Astrocyte of the hippocampus (primary cell): ENCODE results near the gene RNF123.
"Not testable (repeated sequence)": the region's sequence is repeated elsewhere in the genome, so short reads cannot be mapped to it uniquely, and the experiment has no call there.

Source experiments
- DNase-seq: peaks from one replicate; pipeline ENCODE4 v3.0.0; 2011; ENCODE audit warnings: low read depth, low spot score

Gene RNF123

DNA sequence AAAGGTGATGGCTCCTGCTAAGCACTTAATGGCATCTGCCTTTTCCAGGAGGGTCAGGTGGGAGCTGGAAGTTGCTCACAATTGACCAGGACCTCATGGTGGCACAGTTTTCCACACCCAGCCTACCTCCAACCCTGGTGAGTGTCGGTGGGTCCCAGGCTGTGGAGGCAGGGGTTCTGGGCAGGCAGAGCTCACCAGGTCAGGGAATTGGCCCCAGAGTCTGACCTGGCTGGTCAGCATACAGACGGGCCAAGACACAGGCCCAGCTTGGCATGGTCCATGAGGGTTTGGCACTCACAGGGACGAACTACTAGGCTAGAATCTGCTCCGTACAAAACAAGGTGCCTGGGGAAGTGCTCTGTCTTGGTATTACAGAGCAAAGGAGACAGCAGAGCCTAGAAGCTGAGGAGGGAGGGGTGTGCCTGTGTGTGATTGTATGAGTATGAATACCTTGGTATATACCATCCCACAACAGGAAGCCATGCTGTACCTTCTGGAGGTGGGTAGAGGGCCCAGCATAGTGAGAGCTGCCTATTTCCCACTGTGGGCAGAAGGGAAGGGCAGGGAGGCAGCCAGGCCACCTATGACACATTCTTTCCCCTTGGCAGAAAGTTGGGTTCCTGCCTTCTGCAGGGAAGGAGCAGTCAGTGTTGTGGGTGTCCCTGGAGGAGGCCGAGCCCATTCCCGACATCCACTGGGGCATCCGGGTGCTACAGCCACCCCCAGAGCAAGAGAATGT, 8.7 kb upstream of the RNF123 start:
- DNase-seq = no peak

DNA sequence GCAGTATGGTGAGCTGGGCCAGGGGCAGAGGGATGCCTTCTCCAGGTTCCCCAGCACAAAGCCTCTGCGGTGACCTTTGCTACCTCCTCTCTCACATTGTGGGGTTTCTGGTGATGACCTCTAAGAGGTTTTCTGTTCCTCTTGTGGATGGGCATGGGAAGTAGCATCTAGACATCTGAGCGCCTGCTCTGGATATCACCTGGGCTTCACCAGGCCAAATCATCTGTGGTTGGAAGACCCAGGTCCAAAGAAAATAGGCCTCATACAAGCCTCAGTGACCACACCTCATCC, 8.2 kb upstream of the RNF123 start:
- no peak for DNase-seq

DNA sequence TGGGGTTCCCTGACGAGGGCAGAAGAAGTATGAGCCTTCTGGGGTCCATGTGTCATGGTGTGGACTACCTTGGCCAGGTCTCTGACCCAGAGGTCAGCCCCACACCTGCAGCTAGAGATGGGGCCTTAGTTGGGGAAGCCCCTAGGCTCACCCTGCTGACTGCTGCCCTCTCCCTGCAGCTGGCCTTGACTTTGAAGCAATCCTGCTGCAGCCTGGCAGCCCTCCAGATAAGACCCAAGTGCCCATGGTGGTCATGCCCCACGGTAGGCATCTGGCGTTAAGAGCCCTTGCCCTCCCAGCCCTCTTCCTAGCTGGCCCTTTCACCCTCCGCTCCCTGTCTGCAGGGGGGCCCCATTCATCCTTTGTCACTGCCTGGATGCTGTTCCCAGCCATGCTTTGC, 7.8 kb upstream of the RNF123 start:
- DNase-seq = no peak

DNA sequence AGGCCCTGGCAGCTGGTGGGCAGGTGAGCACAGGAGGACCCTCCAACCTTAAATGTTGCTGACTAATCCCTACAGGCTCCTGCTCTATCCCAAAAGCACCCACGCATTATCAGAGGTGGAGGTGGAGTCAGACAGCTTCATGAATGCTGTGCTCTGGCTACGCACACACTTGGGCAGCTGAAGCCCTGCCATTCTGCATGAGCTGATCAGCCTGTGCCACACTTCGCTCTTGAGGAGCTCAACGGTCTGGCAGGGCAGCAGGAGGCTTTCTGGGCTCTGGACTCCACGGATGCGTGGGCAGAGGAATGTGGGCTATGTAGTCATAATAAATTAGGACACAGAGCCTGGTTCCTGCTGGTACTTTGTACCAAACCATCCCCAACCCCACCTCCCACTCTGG, 6.2 kb upstream of the RNF123 start:
- DNase-seq = no peak

DNA sequence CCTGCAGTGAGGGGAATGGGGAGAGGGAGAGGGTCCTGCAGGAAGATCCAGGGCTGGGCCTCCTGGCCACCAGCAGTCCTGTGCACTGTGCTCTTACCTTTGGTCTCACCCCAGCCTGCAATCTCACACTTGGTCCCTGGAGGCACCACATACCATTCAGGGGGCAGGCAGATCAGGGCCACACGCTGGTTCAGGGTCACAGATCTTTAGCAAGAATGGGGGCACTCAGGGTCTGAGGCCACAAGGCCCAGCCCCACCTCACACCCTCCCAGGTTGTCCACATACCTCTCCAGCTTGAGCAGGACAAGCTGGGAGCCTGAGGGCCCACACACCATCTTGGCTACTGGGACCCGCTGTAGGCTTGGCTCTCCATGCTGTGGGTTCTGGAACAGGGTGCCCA, 4.9 kb upstream of the RNF123 start:
- not testable (repeated sequence) for DNase-seq

DNA sequence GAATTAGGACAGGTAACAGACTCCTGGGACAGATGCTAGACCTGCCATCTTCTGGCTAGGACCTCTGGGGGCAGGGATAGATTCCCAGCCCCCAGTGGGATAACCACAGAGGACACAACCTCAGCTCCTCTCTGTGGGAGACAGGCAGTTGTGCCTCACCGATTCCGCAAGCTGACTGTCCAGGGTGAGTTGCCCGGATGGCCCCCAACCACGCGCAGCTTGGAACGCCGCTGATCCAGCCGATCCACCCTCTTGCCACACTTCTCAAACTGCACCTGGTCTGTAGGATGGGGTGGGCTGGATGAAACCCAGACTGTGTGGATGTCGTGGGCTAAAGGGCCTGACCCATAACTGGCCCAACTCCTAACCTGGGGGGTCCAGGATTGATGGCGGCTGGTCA, 4.3 kb upstream of the RNF123 start:
- DNase-seq = not testable (repeated sequence)

DNA sequence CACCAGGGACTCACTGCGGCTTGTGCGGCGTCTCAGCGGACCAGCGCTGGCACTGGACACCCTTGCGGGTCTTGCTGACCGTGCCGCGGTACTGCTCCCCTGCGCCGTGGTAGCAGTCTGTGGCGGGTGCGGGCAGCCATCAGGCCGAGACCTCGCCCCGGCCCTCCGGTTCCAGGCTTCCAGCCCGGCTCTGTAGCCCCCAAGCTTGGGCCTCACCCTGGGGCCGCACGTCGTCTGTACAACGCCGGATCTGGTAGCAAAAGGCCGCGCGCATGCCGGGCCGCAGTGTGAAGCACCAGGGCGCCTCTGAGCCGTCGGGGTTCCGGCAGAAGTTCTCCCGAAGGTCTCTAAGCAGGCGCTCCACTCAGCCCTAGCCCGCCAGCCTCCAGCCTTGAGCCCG, 3.5 kb upstream of the RNF123 start:
- not testable (repeated sequence) for DNase-seq

DNA sequence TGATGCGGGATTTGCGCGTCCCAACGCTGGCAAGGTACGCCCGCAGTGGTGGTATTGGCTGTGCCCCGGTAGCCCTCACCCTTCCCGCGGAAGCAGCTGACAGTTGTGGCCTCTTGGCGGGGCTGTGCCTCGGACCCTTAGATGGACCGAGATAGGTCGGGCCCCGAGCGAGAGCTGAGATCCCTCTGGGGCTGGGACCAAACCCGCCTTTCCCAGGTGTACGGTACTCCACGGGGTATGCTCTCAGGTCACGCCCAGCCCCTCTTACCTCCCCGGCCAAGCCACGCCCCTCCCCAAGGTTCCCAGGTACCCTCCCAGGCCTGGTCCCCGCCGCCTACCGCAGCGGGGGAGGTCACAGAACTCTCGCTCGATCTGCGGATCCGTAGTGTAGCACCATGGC, 3.0 kb upstream of the RNF123 start:
- DNase-seq = not testable (repeated sequence)

DNA sequence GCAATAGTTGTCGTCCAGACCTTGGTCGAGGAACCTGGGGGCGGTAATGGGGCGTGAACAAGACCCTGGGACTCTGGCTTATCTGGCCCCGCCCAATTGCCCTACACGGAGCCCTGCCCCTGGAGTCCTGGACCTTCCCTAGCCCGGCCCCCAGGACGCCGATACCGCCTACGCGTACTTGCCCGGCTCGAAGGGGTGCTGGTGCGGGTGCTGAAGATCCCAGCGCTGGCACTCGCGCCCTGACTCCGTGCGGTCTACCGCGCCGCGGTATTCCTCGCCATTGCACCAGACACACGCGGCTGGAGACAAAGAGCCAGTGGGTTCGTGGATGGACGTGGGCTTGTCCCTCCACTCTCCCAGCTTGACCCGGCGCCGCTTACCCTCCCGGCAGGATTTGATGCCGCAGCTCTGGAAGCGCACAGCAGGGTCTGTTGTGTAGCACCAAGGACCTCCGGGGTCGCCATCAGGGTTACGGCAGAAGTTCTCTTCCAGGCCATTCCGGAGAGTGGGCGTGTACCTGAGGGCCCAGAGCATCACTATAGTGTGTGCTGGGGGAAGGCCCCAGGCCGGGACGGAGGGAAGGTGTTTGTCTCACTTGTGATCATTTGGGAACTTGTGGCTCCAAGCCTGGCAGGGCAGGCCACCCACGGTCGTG, 2.5 kb upstream of the RNF123 start:
- peak; percentile 67 for DNase-seq

DNA sequence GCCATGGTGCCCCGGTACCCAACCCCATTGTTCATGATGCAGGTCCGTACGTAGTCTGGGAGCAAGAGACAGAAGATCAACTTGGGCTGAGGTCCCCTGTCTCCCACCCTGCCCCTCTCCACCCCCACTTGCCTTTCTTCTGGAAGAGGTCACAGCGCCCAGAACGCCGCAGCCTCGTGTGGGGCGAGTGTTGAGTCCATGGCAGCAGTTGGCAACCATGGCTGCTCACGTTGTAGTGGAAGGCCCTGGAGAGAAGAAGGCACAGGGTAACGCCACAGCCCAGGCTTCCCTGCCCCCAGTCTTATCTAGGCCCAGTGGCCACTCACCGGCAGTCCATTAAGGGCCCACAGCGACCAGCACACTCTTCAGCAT, 1.9 kb upstream of the RNF123 start:
- not testable (repeated sequence) for DNase-seq

DNA sequence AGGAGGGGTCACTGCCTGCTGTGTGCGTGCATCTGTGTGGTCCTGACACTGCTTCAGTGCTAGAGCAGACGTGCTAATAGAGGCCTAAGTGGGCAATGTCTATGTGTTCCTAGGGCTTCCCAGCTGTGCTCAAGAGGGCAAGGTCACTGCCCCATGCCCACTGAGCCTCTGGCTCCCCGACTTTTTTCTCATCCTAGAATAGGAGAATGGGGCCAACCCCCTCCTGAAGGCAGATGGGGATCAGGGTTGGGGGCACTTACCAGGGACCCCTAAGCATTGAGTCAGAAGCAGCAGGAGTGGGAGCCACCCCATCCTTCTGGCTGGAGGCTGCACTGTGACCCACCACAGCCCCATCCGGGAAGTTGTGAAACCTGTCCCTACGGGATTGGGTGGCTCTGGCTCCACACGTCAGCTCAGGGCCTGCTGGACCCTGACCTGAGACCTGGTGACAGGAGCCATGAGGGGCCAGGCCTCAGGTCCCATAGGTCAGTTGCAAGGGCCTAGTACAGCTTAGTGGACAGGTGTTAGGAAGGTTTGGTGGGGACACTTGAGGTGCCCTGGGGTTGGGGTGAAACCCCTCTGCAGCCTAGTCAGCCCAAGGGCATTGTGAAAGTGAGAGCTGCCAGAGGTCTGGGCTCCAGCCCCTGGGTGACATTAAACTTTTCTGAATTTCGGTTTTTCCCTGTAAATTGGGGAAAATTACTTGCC, 865 bp upstream of the RNF123 start:
- not testable (repeated sequence) for DNase-seq

DNA sequence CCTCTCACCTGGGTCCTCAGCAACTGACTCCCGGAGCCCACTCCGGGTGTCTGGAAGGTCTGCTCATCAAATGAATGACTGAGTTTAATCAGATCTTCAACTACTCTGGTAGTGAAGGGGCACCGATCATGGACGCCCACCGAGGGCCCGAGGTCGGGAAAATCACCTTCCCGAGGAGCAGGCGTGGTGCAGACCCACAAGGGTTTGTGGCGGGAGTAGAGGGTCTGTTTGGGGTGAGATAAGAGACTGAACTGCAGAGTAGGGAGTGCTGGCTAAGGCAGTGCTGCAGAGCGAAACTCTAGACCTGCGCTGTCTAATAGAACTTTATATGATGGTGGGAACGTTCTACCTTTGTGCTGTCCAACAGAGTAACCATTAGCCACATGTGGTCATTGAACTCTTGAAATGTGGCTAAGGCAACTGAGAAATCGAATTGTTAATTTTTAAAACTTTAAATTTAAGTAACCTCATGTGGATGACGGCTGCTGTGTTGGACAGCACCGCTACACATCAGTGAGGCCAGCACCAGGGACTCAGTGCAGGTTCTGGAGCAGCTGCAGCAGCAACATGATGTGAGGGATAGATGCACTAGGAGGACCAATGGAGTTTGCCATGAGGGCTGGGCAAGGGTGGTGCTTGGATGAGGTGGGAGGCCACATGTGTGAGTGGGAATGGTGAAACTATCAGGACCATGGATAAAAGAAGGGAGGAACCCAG, 709 bp downstream of the RNF123 start:
- DNase-seq = not testable (repeated sequence)

DNA sequence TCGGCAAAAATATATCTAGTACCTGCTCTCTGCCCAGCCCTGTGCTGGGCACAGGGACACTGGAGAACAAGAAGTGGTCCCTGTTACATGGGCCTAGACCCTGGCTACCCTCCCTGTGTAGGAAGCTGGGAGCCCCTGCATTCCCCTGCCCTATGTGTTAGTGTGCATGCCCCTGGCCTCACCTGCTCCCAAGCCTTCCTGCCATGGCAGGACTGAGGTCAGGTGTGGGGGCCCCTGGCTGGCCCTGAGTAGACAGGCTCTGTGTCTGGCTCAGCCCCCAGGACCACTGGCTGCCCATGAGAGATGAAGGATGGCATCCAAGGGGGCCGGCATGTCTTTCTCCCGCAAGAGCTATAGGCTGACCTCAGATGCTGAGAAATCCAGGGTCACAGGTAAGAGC, 1.5 kb downstream of the RNF123 start:
- DNase-seq = not testable (repeated sequence)

DNA sequence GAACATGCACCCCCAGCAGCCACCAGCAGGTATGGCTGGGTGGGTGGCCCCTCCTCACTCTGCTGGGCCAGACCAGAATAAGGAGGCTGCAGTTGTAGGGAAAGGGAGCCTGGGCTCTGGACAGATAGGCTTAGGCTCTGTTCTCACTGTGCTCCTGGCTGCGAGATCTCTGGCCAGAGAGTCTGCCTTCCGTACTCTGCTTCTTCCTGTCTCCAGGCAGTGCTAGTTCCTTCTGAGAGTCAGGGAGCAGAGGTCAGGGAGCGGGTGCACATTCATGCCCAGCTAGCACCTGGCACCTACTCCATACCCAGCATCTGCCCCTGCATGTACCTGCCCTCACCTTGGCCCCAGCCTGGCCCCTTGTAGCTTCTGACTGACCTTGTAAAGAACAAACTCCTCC, 2.1 kb downstream of the RNF123 start:
- DNase-seq = not testable (repeated sequence)

DNA sequence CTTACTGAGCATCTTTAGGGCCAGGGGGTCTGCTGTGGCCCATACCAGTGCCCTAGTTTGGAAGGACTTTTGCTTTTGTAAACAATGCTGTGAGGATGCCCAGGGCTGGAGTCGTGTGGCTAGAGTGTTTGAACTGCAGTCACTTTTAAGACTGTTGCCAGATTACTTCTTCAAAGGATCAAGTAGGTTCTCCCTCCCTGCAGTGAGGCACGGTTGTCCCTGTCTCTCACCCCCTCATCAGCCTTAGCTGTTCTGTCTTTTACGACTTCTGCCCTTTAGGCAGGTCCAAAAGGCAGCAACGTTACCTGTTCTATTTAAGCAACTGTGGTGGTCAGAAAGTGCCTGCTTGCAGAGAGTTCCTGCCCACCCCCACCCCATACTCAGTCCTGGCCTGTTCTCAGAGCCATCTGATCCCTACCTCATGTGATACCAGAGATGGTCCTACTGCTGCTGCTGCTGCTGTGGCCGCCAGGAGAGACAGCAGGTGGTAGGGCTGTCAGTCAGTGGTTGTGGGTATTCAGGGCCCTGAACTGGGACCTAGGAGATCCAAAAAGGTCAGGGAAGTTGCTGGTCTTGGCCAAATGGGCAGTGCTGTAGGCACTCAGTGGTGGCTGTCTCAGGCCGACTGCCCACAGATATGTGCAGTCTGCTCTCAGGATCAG, 5.2 kb downstream of the RNF123 start:
- DNase-seq = not testable (repeated sequence)

DNA sequence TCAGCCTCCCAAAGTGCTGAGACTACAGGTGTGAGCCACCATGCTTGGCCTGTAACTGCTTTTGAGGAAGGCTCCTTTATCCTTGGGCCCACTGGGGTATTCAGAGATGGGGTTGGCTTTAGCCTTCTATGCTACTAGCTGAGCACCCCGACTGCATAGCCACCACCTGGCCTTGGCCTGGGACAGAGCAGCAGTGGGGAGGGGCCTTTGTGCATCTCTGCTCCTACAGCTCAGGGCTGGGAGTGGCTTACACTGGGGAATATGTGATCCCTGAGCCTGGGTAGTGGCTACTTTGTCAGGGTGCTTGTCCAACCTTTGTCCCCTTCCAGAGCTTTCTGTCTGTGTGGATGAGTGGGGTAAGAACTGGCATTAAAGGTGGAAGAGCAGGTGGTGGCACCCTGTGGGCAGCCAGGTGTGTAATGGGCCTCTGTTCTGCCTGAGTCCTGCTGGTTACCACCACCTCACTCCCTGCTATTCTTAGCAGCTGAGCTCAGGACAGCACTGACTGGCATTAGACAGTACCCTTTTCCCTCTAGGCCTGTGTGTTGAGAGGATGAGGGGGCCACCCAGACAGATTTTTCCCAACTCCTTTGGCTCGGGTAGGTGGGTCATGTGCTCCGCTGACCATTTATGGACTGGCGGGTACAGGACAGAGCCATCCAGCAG, 6.1 kb downstream of the RNF123 start:
- DNase-seq = not testable (repeated sequence)

DNA sequence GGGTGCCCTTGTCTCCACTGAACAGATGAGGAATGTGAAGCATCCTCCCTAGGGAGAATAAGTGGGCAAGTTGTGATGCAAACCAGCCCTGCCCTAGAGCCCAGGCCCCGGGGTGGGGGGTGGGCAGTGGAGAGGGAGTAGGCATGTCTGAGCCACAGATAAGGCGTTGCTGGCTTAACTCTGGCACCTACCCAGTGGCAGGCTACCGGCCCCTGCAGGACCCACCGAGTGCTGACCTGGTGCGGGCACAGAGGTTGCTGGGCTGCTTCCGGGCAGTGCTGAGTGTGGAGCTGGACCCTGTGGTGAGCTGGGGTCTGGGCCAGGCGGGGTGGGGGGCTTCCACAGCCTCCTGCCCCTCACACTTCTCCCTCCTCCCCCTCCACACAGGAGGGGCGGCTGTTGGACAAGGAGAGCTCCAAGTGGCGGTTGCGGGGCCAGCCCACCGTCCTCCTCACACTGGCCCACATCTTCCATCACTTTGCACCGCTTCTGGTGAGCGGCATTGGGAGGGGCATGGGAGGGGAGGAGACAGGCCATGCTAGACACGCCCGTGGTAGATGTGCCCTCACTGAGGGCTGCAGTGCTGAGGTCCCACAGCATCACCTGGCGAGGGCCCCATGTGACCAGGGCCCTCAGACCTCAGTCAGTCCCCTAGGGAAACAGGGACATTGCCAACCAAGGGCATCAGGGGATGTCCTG, 10.1 kb downstream of the RNF123 start:
- DNase-seq = peak; percentile 52

DNA sequence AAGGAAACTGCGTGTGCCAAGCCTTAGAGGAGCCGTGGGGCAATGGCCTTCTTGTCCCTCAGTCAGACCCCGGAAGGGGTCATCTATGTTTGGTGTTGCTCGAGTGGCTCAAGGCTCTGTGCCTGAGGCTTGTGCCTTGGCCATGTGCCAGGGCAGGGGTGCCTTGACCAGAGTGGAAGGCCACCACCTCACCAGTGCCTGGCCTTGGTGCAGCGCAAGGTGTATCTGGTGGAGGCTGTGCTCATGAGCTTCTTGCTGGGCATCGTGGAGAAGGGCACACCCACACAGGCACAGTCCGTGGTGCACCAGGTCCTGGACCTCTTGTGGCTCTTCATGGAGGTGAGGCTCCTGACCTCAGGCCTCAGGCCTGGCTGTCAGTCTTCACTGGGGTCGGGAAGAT, 10.7 kb downstream of the RNF123 start:
- DNase-seq = no peak

DNA sequence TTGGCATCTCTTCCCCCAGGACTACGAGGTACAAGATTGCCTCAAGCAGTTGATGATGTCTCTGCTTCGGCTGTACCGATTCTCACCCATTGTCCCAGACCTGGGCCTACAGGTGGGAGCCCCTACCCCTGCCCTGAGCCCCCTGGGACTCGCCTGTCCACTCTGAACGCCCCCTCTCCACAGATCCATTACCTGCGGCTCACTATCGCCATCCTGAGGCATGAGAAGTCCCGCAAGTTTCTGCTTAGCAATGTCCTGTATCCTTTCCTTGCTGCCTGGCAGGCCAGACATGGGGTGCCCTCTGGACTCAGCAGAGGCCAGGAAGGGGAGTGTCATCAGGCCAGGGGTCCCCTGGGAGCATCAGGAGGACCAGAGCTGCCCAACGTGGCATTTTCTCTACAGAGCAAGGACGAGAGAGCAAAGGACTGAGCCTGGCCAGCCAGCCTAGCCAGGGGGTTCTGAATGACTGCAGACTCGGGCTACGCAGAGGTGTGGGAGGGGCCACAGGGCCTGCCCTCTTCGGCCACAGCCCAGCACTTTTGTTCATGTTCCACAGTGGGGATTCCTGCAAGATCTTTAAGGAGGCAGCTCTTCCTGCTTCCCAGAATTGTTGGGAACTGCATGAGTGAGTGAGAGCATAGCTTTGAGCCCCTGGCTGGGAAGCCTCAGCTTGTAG, 11.2 kb downstream of the RNF123 start:
- DNase-seq = no peak
